OCI-LY3 (cell line): ENCODE data around the gene CDH24.
"Not testable (repeated sequence)": the region's sequence is repeated elsewhere in the genome, so short reads cannot be mapped to it uniquely, and the experiment has no call there.

ENCODE experiments used
- CTCF ChIP-seq: fragments of 200-600, 300-600 bp; sonication (generic); IDR thresholded peaks from 2 replicates; pipeline ENCODE4 v1.5.1; 2014; ENCODE audit warnings: antibody characterized with exemption, low read length, low read depth
- EZH2phosphoT487 ChIP-seq: fragments of 200-600 bp; shearing (Covaris generic); IDR thresholded peaks from 2 replicates; pipeline ENCODE4 v1.6.1; 2018; ENCODE audit warnings: antibody characterized with exemption, mixed run types, low read depth

- TF ChIP-seq CTCF, EZH2phosphoT487: not testable (repeated sequence)
These were observed 53.0 kb downstream of the CDH24 start for GRCh38 chr14:23004274-23004673.
